Muscle layer of duodenum (tissue), 2 donors: ENCODE results near the gene PTPRK.
"Not testable (repeated sequence)": the region's sequence is repeated elsewhere in the genome, so short reads cannot be mapped to it uniquely, and the experiment has no call there.

Experiments used
- H3K27ac ChIP-seq: one replicate; pipeline ENCODE4 v1.7.0; 2013; ENCODE audit warnings: mild to moderate bottlenecking, low read length
- H3K27me3 ChIP-seq: one replicate; pipeline ENCODE4 v1.7.0; 2013; ENCODE audit warnings: low read depth, mild to moderate bottlenecking, control low read depth, low read length
- H3K36me3 ChIP-seq, 2 donors: one replicate each; pipeline ENCODE4 v1.7.0; 2013; ENCODE audit warnings: low read length in 2 of 2, control low read depth in 1 of 2, mild to moderate bottlenecking in 1 of 2; ENCODE audit not compliant: insufficient read depth in 2 of 2, control insufficient read depth in 1 of 2
- H3K4me1 ChIP-seq, 2 donors: one replicate each; pipeline ENCODE4 v1.7.0; 2013; ENCODE audit warnings: low read length in 2 of 2, mild to moderate bottlenecking in 2 of 2, control low read depth in 1 of 2, moderate library complexity in 1 of 2; ENCODE audit not compliant: insufficient read depth in 2 of 2, control insufficient read depth in 1 of 2
- H3K4me3 ChIP-seq, 2 donors: one replicate each; pipeline ENCODE4 v1.7.0; 2013; ENCODE audit warnings: low read length in 2 of 2, low read depth in 1 of 2, mild to moderate bottlenecking in 1 of 2
- H3K9me3 ChIP-seq, 2 donors: one replicate each; pipeline ENCODE4 v1.7.0; 2013; ENCODE audit warnings: low read length in 2 of 2, control low read depth in 1 of 2, mild to moderate bottlenecking in 1 of 2; ENCODE audit not compliant: control insufficient read depth in 1 of 2
- donor health status: healthy.

Gene PTPRK

GRCh38 chr6:127996925-127997324 lies 523.5 kb downstream of the PTPRK start:
- H3K4me1 ChIP-seq = no peaks in the 10 kb centered on the region
- H3K36me3 ChIP-seq = peaks cover 0 to 6% of the 10 kb centered on the region in 2 donors
- no peaks in the 10 kb centered on the region for H3K27me3 ChIP-seq
- no peak overlapping the region for H3K4me3 ChIP-seq
- H3K9me3 ChIP-seq = no peaks in the 10 kb centered on the region
- H3K27ac ChIP-seq = no peak overlapping the region

GRCh38 chr6:127992144-127992543 lies 528.3 kb downstream of the PTPRK start:
- Histone ChIP-seq H3K27ac (no peak overlapping the region), H3K4me3 (no peak overlapping the region), H3K27me3 (no peaks in the 10 kb centered on the region), H3K4me1 (no peaks in the 10 kb centered on the region), H3K36me3 (peaks cover 0 to 5% of the 10 kb centered on the region in 2 donors), H3K9me3 (no peaks in the 10 kb centered on the region)

- Histone ChIP-seq H3K4me1 (no peaks in the 10 kb centered on the region), H3K4me3 (no peak overlapping the region), H3K9me3 (no peaks in the 10 kb centered on the region), H3K27ac (no peak overlapping the region), H3K36me3 (peaks cover 6 to 9% of the 10 kb centered on the region in 2 donors), H3K27me3 (no peaks in the 10 kb centered on the region)
Observed at GRCh38 chr6:127990074-127990473, 530.3 kb downstream of the PTPRK start.

GRCh38 chr6:127980996-127981395 lies 539.4 kb downstream of the PTPRK start:
- Histone ChIP-seq H3K4me1 (no peaks in the 10 kb centered on the region), H3K4me3 (no peak overlapping the region), H3K9me3 (no peaks in the 10 kb centered on the region), H3K36me3 (peaks cover 24 to 40% of the 10 kb centered on the region in 2 donors), H3K27me3 (no peaks in the 10 kb centered on the region), H3K27ac (no peak overlapping the region)

- not testable (repeated sequence) for H3K4me3 ChIP-seq, H3K4me1 ChIP-seq, H3K27me3 ChIP-seq, H3K9me3 ChIP-seq, H3K27ac ChIP-seq
- peaks cover 16 to 38% of the 10 kb centered on the region in 2 donors for H3K36me3 ChIP-seq
Observed at GRCh38 chr6:127978185-127978584, 542.2 kb downstream of the PTPRK start.

GRCh38 chr6:127976796-127977195 lies 543.6 kb downstream of the PTPRK start:
- Histone ChIP-seq H3K4me1 (no peaks in the 10 kb centered on the region), H3K36me3 (peaks cover 17 to 48% of the 10 kb centered on the region in 2 donors), H3K27me3 (no peaks in the 10 kb centered on the region), H3K27ac (no peak overlapping the region), H3K9me3 (no peaks in the 10 kb centered on the region), H3K4me3 (no peak overlapping the region)

GRCh38 chr6:127976111-127976510 lies 544.3 kb downstream of the PTPRK start:
- Histone ChIP-seq H3K4me1 (no peaks in the 10 kb centered on the region), H3K36me3 (peaks cover 15 to 44% of the 10 kb centered on the region in 2 donors), H3K27ac (no peak overlapping the region), H3K27me3 (no peaks in the 10 kb centered on the region), H3K9me3 (no peaks in the 10 kb centered on the region), H3K4me3 (no peak overlapping the region)

- Histone ChIP-seq H3K4me3 (no peak overlapping the region), H3K9me3 (no peaks in the 10 kb centered on the region), H3K27me3 (no peaks in the 10 kb centered on the region), H3K27ac (no peak overlapping the region), H3K36me3 (peaks cover 15 to 37% of the 10 kb centered on the region in 2 donors), H3K4me1 (no peaks in the 10 kb centered on the region)
Observed at GRCh38 chr6:127972815-127973214, 547.6 kb downstream of the PTPRK start.

- no peaks in the 10 kb centered on the region for H3K4me1 ChIP-seq
- no peaks in the 10 kb centered on the region for H3K9me3 ChIP-seq
- peaks cover 15 to 38% of the 10 kb centered on the region in 2 donors for H3K36me3 ChIP-seq
- H3K27ac ChIP-seq = no peak overlapping the region
- no peaks in the 10 kb centered on the region for H3K27me3 ChIP-seq
- no peak overlapping the region for H3K4me3 ChIP-seq
Observed at GRCh38 chr6:127971945-127972391, 548.4 kb downstream of the PTPRK start.

- Histone ChIP-seq H3K4me1 (no peaks in the 10 kb centered on the region), H3K36me3 (peaks cover 13 to 36% of the 10 kb centered on the region in 2 donors), H3K9me3 (no peaks in the 10 kb centered on the region), H3K27me3 (no peaks in the 10 kb centered on the region), H3K4me3 (no peak overlapping the region), H3K27ac (no peak overlapping the region)
Observed at GRCh38 chr6:127971386-127971785, 549.0 kb downstream of the PTPRK start.

- Histone ChIP-seq H3K4me1 (no peaks in the 10 kb centered on the region), H3K9me3 (no peaks in the 10 kb centered on the region), H3K4me3 (no peak overlapping the region), H3K36me3 (peaks cover 8 to 30% of the 10 kb centered on the region in 2 donors), H3K27me3 (no peaks in the 10 kb centered on the region), H3K27ac (no peak overlapping the region)
Observed at GRCh38 chr6:127969701-127970100, 550.7 kb downstream of the PTPRK start.

- peaks cover 8 to 24% of the 10 kb centered on the region in 2 donors for H3K36me3 ChIP-seq
- H3K27me3 ChIP-seq = no peaks in the 10 kb centered on the region
- H3K4me1 ChIP-seq = no peaks in the 10 kb centered on the region
- no peak overlapping the region for H3K4me3 ChIP-seq
- no peaks in the 10 kb centered on the region for H3K9me3 ChIP-seq
- no peak overlapping the region for H3K27ac ChIP-seq
Observed at GRCh38 chr6:127968394-127968793, 552.0 kb downstream of the PTPRK start.
